GM12878 (cell line): ENCODE results near the gene NCAPD3. TPM values are rescaled to one million over a fixed set of nuclear protein-coding genes. Genes with fewer than 3 reads are reported as not detected.

Experiments used
- ATAC-seq: fragments of 200-7000 bp; cut with Tn5 transposase; 3 replicates; pipeline ENCODE4 v1.9.1; 2020; ENCODE audit warnings: mild to moderate bottlenecking, moderate library complexity
- BruUV-seq: library from RNA; stranded (reverse); fragments of 400-500 nt; replicated peaks from 2 replicates; lab custom pipeline; 2021; lab: Mats Ljungman, UMichigan
- CTCF ChIA-PET: fragments of 300-600 bp; sonication (Branson Sonifier 250); formaldehyde crosslinking; extraction: SDS; loops from one replicate; lab custom pipeline; 2021; ENCODE audit warnings: inconsistent platforms; lab: Yijun Ruan, JAX
- POLR2A ChIA-PET: fragments of 350-600 bp; formaldehyde crosslinking; extraction: SDS; loops from one replicate; lab custom pipeline; 2021; ENCODE audit warnings: inconsistent platforms; lab: Charles Lee
- RAD21 ChIA-PET: fragments of 300-600 bp; sonication (Branson Sonifier 250); formaldehyde crosslinking; loops from one replicate; lab custom pipeline; 2023; ENCODE audit warnings: antibody characterized with exemption; ENCODE audit not compliant: unreplicated experiment; lab: Charles Lee
- SMC1A ChIA-PET: fragments of 300-600 bp; sonication (Branson Sonifier 250); formaldehyde crosslinking; loops from one replicate; lab custom pipeline; 2023; ENCODE audit not compliant: unreplicated experiment, uncharacterized antibody; lab: Charles Lee
- DNase-seq: peaks from one replicate; pipeline ENCODE4 v3.0.0-alpha.2; 2011; ENCODE audit warnings: low read depth, low spot score
- FAIRE-seq: peaks from 3 replicates; lab custom pipeline; 2011; peaks lifted over from hg19 to GRCh38; lab: Jason Lieb, UNC
- H2AFZ ChIP-seq: 2 replicates; pipeline ENCODE4 v1.6.0; 2011; ENCODE audit warnings: low read depth, low read length, control low read depth; ENCODE audit not compliant: control insufficient read depth
- H3K27ac ChIP-seq: 2 replicates; pipeline ENCODE4 v1.5.1; 2011; ENCODE audit warnings: control low read depth; ENCODE audit not compliant: control insufficient read depth, insufficient read depth
- H3K27me3 ChIP-seq, 2 experiments: replicated peaks in 1 of 2; 2 replicates each; pipeline versions ENCODE4 v1.6.0 to v1.6.1; 2011; ENCODE audit warnings: low read length in 1 of 2; ENCODE audit not compliant: control insufficient read depth in 2 of 2, insufficient read depth in 2 of 2
- H3K36me3 ChIP-seq, 2 experiments: 2 replicates each; pipeline ENCODE4 v1.5.1; 2011; ENCODE audit warnings: low read length in 1 of 2; ENCODE audit not compliant: control insufficient read depth in 2 of 2, insufficient read depth in 2 of 2
- H3K4me1 ChIP-seq: 2 replicates; pipeline ENCODE4 v1.6.1; 2011; ENCODE audit warnings: mild to moderate bottlenecking, low read length, moderate library complexity, mixed read lengths; ENCODE audit not compliant: control insufficient read depth, insufficient read depth
- H3K4me2 ChIP-seq: 2 replicates; pipeline ENCODE4 v1.6.0; 2011; ENCODE audit warnings: control low read depth; ENCODE audit not compliant: control insufficient read depth, insufficient read depth
- H3K4me3 ChIP-seq: fragments of 200-600 bp; sonication (generic); 2 replicates; pipeline ENCODE4 v1.5.1; 2016
- H3K79me2 ChIP-seq: 2 replicates; pipeline ENCODE4 v1.6.0; 2011; ENCODE audit warnings: low read length; ENCODE audit not compliant: control insufficient read depth, insufficient read depth
- H3K9ac ChIP-seq: 2 replicates; pipeline ENCODE4 v1.8.0; 2011; ENCODE audit warnings: low read length, control low read depth, mixed read lengths; ENCODE audit not compliant: control insufficient read depth, insufficient read depth
- H3K9me3 ChIP-seq: replicated peaks from 3 replicates; pipeline ENCODE4 v1.5.1; 2011; ENCODE audit warnings: mild to moderate bottlenecking, low read length; ENCODE audit not compliant: control insufficient read depth, insufficient read depth
- H4K20me1 ChIP-seq: 2 replicates; pipeline ENCODE4 v1.6.0; 2011; ENCODE audit not compliant: control insufficient read depth, insufficient read depth
- BCLAF1 ChIP-seq: fragments of 450-650 bp; IDR thresholded peaks from 2 replicates; pipeline ENCODE4 v1.6.1; 2017; ENCODE audit warnings: antibody characterized with exemption, mild to moderate bottlenecking, moderate library complexity
- MEF2B ChIP-seq: fragments of 450-650 bp; IDR thresholded peaks from 2 replicates; pipeline ENCODE4 v1.6.1; 2018; ENCODE audit warnings: mild to moderate bottlenecking, moderate library complexity; ENCODE audit not compliant: partially characterized antibody, poor library complexity, severe bottlenecking
- NBN ChIP-seq: fragments of 450-650 bp; IDR thresholded peaks from 2 replicates; pipeline ENCODE4 v1.6.1; 2016
- NRF1 ChIP-seq: conservative IDR thresholded peaks from 2 replicates; pipeline ENCODE4 v1.6.1; 2011; ENCODE audit warnings: mild to moderate bottlenecking, low read depth, low read length, improper control_type of control experiment
- SMARCA5 ChIP-seq: fragments of 450-650 bp; IDR thresholded peaks from 2 replicates; pipeline ENCODE4 v1.6.1; 2017; ENCODE audit warnings: mild to moderate bottlenecking
- SREBF1 ChIP-seq: IDR thresholded peaks from 2 replicates; pipeline ENCODE4 v1.6.1; 2012; ENCODE audit warnings: mild to moderate bottlenecking, low read length
- ZBED1 ChIP-seq: IDR thresholded peaks from 2 replicates; pipeline ENCODE4 v1.6.1; 2016; ENCODE audit warnings: borderline replicate concordance
- ZBTB4 ChIP-seq: fragments of 450-650 bp; formaldehyde crosslinking; IDR thresholded peaks from 2 replicates; pipeline ENCODE4 v1.4.0; 2022; ENCODE audit warnings: mild to moderate bottlenecking, moderate library complexity
- WGBS: methylation state at CpG from one replicate; pipeline ENCODE4 v1.1.6; 2016; ENCODE audit warnings: low lambda C conversion rate; ENCODE audit not compliant: insufficient replicate concordance, insufficient coverage; ENCODE audit errors: missing lambda C conversion rate; 5-methylcytosine and 5-hydroxymethylcytosine counted together
- in situ Hi-C: fragments of 300-500 bp; cut with MboI; formaldehyde crosslinking; loops from 9 replicates; pipeline ENCODE4 v1.14.3; 2018; ENCODE audit warnings: mixed read lengths
- intact Hi-C: fragments of 100-400 bp; cut with micrococcal nuclease; formaldehyde crosslinking; loops from one replicate; pipeline ENCODE4 v1.14.2; 2022; ENCODE audit not compliant: unreplicated experiment
- polyA plus RNA-seq, 11 experiments: library from polyadenylated mRNA; depleted of rRNA in 4 of 11; unstranded in 6 of 11; stranded (reverse) in 5 of 11; fragments of >200 nt; fragmentation: Nextera tagmentation in 4 of 11; fragmentation: Illumina TruSeq in 1 of 11; extraction: Ambion mirVana in 4 of 11; extraction: Trizol in 1 of 11; gene quantifications; 1 replicate in 1 of 11; 2 replicates in 10 of 11; pipeline versions ENCODE4 v1.2.1 to v1.2.3, GENCODE V29; 2011 to 2016; ENCODE audit warnings: inconsistent platforms in 2 of 11, missing spikeins in 2 of 11, low read depth in 1 of 11
- total RNA-seq, 4 experiments: library from RNA; depleted of rRNA in 3 of 4; stranded (reverse); fragments of >200 nt in 3 of 4; fragmentation: Illumina TruSeq in 1 of 4; extraction: Trizol in 1 of 4; gene quantifications; 2 replicates each; pipeline versions ENCODE4 v1.2.1 to v1.2.3, GENCODE V29; 2013 to 2021

NCAPD3 gene
- total and polyA plus RNA-seq, 10 of the 15 experiments (the other 5 are each of a cell fraction or from before 2014, with no cell fraction given), result 14.9 to 58.2 (median 48.2) TPM

GRCh38 chr11:134176284-134176683 is 47.5 kb downstream of the NCAPD3 start:
- SMC1A ChIA-PET, result no interaction called here
- Histone ChIP-seq H2AFZ (no peak overlapping the region), H3K36me3 (peaks cover 25 to 36% of the 10 kb centered on the region in 2 experiments), H3K4me3 (no peak overlapping the region), H3K79me2 (no peaks in the 10 kb centered on the region), H3K27ac (no peak overlapping the region), H3K4me2 (no peak overlapping the region), H3K4me1 (no peaks in the 10 kb centered on the region), H3K9ac (no peak overlapping the region), H4K20me1 (no peaks in the 10 kb centered on the region), H3K27me3 (no peaks in the 10 kb centered on the region), H3K9me3 (no peaks in the 10 kb centered on the region)
- no peak for DNase-seq
- no peak for TF ChIP-seq BCLAF1
- TF ChIP-seq MEF2B, result no peak
- TF ChIP-seq NBN, result no peak
- no peak for TF ChIP-seq NRF1
- TF ChIP-seq ZBTB4 (CRISPR knock-in tag), result no peak
- no peak for TF ChIP-seq SMARCA5
- no peak for TF ChIP-seq ZBED1
- no peak for TF ChIP-seq SREBF1
- in situ Hi-C loops (no loop called here), intact Hi-C loops (no loop called here)
- ATAC-seq, result no peak
- WGBS, result over 99% methylated on average over 13 of the region's 13 CpGs
- CTCF ChIA-PET, result no interaction called here
- RAD21 ChIA-PET, result no interaction called here
- FAIRE-seq, result no peak
- POLR2A ChIA-PET, result no interaction called here
- BruUV-seq, result no TSS peak
